Activated T-cell treated with anti-CD3 and anti-CD28 coated beads for 48 hours (primary cell): ENCODE data around the gene ZC3H12C.
"Not testable (repeated sequence)": the region's sequence is repeated elsewhere in the genome, so short reads cannot be mapped to it uniquely, and the experiment has no call there.

Experiments used
- DNase-seq: peaks from one replicate; pipeline ENCODE4 v3.0.0-alpha.2; 2020; ENCODE audit warnings: low read depth

Gene ZC3H12C

DNA sequence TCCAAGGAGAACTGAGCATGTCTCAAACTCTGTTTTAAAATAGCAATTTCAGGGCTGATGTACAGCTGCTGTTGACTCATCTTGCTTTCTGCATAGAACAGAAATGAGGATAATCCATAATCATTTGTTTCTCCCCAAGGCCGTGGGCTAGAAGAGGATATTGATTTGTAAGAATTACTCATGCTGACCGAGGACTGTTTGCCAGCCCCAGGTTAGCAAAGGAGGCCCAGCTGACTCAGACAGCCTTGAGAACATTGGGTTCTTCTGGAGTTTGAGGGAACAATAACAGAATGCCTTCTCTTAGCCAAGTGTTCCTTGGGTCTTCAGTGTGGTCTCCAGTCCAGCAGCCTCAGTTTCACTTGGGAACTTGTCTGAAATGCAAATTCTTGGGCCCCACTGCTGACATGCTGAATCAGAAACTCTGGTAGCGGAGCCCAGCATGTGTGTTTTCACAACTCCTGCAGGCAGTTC, 92.0 kb downstream of the ZC3H12C start:
- no peak for DNase-seq

DNA sequence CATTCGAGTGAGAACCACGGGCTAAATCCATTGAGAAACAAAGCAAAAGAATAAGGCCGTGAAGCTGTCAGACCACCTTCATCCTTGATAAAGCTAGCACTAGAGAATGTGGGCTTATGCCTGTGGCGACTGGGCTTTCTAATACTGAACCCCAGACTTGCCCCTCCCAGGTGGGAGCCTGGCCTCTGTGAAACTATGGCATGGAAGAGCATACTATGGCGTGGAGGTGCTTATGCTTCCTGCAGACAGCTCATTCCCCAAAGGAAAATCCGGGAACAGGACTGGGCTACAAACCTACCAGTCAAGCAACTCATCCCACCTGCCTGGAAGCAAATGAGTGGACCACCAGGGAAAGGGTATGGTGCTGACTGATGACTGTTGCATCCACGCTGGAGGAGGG, 92.4 kb downstream of the ZC3H12C start:
- no peak for DNase-seq

GRCh38 chr11:110186456-110186855, 93.3 kb downstream of the ZC3H12C start:
- DNase-seq = no peak

DNA sequence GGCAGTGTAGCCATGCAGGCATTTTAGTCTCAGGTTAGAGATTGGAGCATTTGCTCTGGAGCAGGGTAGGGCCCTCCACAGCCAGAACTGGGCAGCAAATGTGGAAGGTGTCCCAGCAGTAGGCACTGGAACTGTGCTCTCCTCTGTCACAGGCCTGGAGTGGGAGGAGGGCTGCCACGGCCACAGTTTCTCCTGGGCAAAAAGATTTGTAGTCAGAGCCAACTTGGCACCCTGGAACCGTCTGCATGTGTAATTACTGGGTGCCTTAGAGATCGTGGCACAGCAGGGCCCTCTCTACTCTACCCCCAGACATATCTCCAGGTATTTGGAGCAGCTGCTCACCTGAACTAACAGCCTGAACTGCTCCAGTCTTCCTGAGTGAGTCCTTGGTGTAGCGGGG, 93.7 kb downstream of the ZC3H12C start:
- no peak for DNase-seq

DNA sequence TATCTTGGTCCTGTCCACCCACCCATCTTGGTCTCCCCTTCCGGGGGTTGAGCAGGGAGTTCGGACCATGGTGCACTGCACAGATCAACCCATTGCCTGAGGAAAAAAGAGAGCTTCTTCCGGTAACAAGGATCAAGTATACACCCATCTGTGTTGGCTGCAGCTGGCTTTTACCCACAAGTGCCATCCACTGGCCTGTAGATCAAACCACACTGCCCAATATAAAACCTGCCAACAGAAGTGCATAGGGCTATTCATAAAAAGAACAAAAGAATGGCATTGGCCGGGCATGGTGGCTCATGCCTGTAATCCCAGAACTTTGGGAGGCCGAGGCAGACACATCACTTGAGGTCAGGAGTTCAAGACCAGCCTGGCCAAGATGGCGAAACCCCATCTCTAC, 94.5 kb downstream of the ZC3H12C start:
- no peak for DNase-seq

DNA sequence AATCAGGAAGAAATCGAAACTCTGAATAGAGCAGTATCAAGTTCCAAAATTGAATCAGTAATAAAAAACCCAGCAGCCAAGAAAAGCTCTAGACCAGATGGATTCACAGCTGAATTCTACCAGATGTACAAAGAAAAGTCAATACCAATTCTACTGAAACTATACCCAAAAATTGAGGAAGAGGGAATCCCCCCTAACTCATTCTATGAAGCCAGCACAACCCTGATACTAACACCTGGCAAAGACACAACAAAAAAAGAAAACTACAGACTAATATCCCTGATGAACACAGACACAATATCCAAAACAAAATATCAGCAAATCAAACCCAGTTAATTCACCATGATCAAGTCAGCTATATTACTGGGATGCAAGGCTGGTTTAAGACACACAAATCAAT, 97.7 kb downstream of the ZC3H12C start:
- DNase-seq = no peak

- DNase-seq = not testable (repeated sequence)
Measured at GRCh38 chr11:110192604-110193282, 99.6 kb downstream of the ZC3H12C start.

GRCh38 chr11:110194211-110194766, 101.1 kb downstream of the ZC3H12C start:
- DNase-seq = not testable (repeated sequence)

- no peak for DNase-seq
Measured at GRCh38 chr11:110196241-110196754, 103.1 kb downstream of the ZC3H12C start.

GRCh38 chr11:110196884-110197420, 103.8 kb downstream of the ZC3H12C start:
- no peak for DNase-seq

- no peak for DNase-seq
Measured at GRCh38 chr11:110198031-110198729, 105.0 kb downstream of the ZC3H12C start.

DNA sequence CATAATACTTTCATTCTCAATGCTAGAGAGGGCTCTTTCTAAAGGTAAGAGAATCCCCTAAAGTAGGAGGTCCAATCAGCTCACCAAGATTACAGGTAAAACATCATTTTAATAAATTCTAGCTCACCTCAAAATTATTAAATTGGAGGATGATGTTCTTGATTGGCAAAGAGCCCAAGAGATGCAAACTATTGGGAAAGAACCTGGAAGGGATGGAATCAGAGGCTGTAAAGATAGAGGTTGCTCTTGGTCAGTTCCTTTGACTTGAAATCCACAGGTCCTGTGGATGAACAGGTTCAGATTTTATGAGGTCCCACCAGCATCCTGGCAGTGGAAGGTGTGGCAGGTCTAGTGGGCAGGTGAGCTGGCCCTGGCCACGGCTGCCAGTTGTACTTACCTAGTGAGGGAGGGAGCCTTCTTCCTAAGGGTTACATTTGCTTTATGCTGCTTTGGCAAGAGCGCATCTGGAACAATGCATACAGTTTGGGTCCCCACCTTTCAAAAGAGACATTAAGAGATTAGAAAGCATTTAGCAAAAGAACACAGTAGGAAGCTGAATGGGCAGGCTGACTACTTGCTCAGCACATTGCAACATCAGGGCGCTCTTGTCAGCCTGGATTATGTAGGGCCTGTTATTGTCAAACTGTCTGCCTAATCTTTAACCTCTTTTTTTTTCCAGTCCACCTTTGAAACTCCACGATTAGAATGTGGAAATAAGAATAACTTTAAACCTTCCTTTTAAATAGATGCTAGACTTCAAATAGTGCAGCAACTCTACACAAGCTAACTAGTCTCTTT, 106.2 kb downstream of the ZC3H12C start:
- no peak for DNase-seq

- no peak for DNase-seq
Measured at GRCh38 chr11:110200241-110200640, 107.0 kb downstream of the ZC3H12C start.

GRCh38 chr11:110200836-110201235, 107.6 kb downstream of the ZC3H12C start:
- no peak for DNase-seq

DNA sequence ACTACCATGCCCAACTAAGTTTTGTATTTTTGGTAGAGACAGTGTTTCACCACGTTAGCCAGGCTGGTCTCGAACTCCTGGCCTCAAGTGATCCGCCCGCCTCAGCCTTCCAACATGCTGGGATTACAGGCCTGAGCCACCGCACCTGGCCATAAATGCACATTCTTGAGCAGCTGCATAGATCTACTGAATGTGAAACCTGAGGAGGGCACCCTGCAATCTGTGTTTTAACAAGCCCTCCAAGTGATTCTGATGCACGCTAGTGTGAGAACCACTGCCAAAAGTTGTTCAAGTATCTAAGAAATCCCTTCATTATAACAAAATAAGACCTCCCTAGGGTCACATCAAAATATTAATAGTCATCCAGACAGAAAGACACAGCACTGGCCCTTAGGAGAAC, 113.9 kb downstream of the ZC3H12C start:
- no peak for DNase-seq

- DNase-seq = not testable (repeated sequence)
Measured at GRCh38 chr11:110208678-110209312, 115.6 kb downstream of the ZC3H12C start.

- DNase-seq = not testable (repeated sequence)
Measured at GRCh38 chr11:110209313-110209694, 116.1 kb downstream of the ZC3H12C start.

DNA sequence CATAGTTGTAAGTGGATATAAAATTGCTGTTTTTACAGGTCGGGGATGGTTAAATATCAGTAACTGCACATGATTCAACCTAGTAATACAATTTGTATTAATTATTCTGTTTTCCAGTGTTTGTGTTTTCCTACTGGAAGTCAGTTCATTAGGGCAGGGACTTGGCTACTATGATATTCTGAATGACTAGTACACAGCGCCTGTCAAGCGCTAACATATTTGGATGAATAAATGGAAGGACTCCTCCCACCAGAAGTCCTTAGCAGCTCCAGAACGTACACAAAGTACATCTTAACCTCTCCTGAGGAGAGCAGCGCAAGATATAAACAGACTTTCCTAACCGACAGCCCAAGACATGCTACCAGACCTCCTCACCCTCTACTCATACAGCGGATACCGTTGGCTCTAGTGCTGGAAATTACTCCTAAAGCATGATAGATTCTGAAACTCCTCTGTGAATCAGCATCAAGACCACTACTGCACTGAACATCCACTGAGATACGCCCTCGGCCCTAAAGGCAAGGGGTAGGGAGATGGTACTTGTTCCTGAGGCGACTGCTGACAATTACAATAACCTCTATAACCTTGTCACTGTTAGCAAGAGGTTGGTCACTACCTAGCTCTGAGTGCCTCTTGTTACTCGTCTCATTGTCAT, 124.2 kb downstream of the ZC3H12C start:
- no peak for DNase-seq

GRCh38 chr11:110217936-110218335, 124.7 kb downstream of the ZC3H12C start:
- no peak for DNase-seq

DNA sequence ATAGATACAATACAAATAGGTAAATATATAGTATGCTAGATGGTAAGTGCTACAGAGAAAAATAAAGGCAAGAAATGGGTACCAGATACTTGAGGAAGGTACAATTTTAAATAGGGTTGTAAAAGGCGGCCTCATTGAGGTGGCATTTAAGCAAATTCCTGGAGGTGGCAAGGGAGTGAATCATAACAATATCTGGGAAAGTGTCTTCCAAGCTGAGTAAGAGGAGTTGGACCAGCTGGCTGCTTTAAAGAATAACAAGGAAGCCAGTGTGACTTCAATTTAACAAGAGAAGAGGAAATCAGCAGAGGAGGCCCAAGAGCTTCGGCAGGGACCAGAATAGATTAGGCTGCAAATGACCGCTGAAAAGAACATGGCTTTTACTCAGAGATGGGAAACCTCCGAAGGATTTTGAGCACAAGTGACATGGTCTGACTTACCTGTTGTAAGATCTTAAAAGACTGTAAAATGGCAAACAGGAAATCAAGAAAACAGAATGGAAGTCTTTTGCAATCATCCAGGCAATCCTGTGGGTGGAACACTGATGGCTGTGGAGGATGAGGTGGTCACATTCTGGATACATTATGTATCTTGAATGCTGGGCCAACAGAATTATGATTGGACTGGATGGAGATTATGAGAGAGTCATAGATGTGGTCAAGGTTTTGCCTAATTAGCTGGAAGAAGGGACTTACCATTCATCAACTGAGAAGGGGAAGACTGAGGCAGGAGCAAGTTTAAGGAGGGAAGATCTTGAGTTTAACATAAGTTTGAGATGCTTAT, 126.0 kb downstream of the ZC3H12C start:
- DNase-seq = no peak
